Measurements from ENCODE around the gene MAB21L3. TPM values are rescaled to one million over a fixed set of nuclear protein-coding genes. Genes with fewer than 3 reads are reported as not detected.

Gene MAB21L3
- total and polyA plus RNA-seq, 12 donors = 0.03 to 1.8 (median 0.38) TPM; not detected in 8

- Histone ChIP-seq H3K4me1 (replicated peaks in 1 of 2) (peaks cover 0 to 14% of the 10 kb centered on the region in 2 donors), H3K27me3 (no peaks in the 10 kb centered on the region), H3K4me3 (no peak overlapping the region), H3K27ac (no peak overlapping the region), H3K9me3 (replicated peaks in 1 of 3) (no peaks in the 10 kb centered on the region), H3K36me3 (replicated peaks in 1 of 2) (no peaks in the 10 kb centered on the region)
- intact Hi-C loops (cut with DNase I) = no loop called here
- no peak for DNase-seq
- TF ChIP-seq POLR2A (IDR thresholded peaks at IDR 0.05) (no peak), CTCF (IDR thresholded peaks at IDR 0.05) (no peak)
- WGBS, 4 donors = 51 to 77% (median 65%) methylated on average over 2 of the region's 2 CpGs
These were observed 50.2 kb downstream of the MAB21L3 start for GRCh38 chr1:116161390-116161789.

- peaks cover 0 to 14% of the 10 kb centered on the region in 2 donors for H3K4me1 ChIP-seq (replicated peaks in 1 of 2)
- no peak overlapping the region for H3K4me3 ChIP-seq
- no peaks in the 10 kb centered on the region for H3K27me3 ChIP-seq
- no peaks in the 10 kb centered on the region for H3K9me3 ChIP-seq (replicated peaks in 1 of 3)
- no peak overlapping the region for H3K27ac ChIP-seq
- no peak for DNase-seq
- no peaks in the 10 kb centered on the region for H3K36me3 ChIP-seq (replicated peaks in 1 of 2)
- TF ChIP-seq CTCF (IDR thresholded peaks at IDR 0.05) = no peak
- no peak for TF ChIP-seq POLR2A (IDR thresholded peaks at IDR 0.05)
- intact Hi-C loops (cut with DNase I) = no loop called here
These were observed 50.7 kb downstream of the MAB21L3 start for GRCh38 chr1:116161877-116162390.

GRCh38 chr1:116163533-116163932, 52.3 kb downstream of the MAB21L3 start:
- H3K27me3 ChIP-seq = no peaks in the 10 kb centered on the region
- no peaks in the 10 kb centered on the region for H3K9me3 ChIP-seq (replicated peaks in 1 of 3)
- H3K4me3 ChIP-seq = no peak overlapping the region
- peak overlapping the region in 1 of 5 donors; percentile 79 for H3K27ac ChIP-seq
- TF ChIP-seq POLR2A (IDR thresholded peaks at IDR 0.05) (no peak), CTCF (IDR thresholded peaks at IDR 0.05) (no peak)
- H3K36me3 ChIP-seq (replicated peaks in 1 of 2) = no peaks in the 10 kb centered on the region
- no peak for DNase-seq
- peaks cover 0 to 20% of the 10 kb centered on the region in 2 donors for H3K4me1 ChIP-seq (replicated peaks in 1 of 2)
- intact Hi-C loops (cut with DNase I) = no loop called here

GRCh38 chr1:116164150-116164549, 53.0 kb downstream of the MAB21L3 start:
- Histone ChIP-seq H3K27me3 (no peaks in the 10 kb centered on the region), H3K4me3 (no peak overlapping the region), H3K4me1 (replicated peaks in 1 of 2) (peaks cover 0 to 20% of the 10 kb centered on the region in 2 donors), H3K36me3 (replicated peaks in 1 of 2) (no peaks in the 10 kb centered on the region), H3K9me3 (replicated peaks in 1 of 3) (no peaks in the 10 kb centered on the region), H3K27ac (peak overlapping the region in 2 of 5 donors; percentile 27 to 79)
- WGBS, 4 donors = 33 to 70% (median 50%) methylated on average over 2 of the region's 2 CpGs
- TF ChIP-seq POLR2A (IDR thresholded peaks at IDR 0.05) = no peak
- TF ChIP-seq CTCF (IDR thresholded peaks at IDR 0.05) = no peak
- intact Hi-C loops (cut with DNase I) = no loop called here
- no peak for DNase-seq

Measured in adrenal gland (tissue), 12 donors.